ENCODE results near the gene CNKSR3.

The CNKSR3 gene

GRCh38 chr6:154352898-154353585 lies 157.4 kb downstream of the CNKSR3 start:
- no peak for TF ChIP-seq CTCF (IDR thresholded peaks at IDR 0.05; ENCODE audit: insufficient read depth, low read depth, low read length, missing control alignments)
- H3K4me3 ChIP-seq (ENCODE audit: low read length) = no peak overlapping the region
- no peak for DNase-seq (ENCODE audit: low read depth)

GRCh38 chr6:154350293-154350692 lies 160.2 kb downstream of the CNKSR3 start:
- H3K4me3 ChIP-seq (ENCODE audit: low read length) = no peak overlapping the region
- DNase-seq (ENCODE audit: low read depth) = no peak
- TF ChIP-seq CTCF (IDR thresholded peaks at IDR 0.05; ENCODE audit: insufficient read depth, low read depth, low read length, missing control alignments) = no peak

GRCh38 chr6:154347981-154348380 lies 162.5 kb downstream of the CNKSR3 start:
- DNase-seq (ENCODE audit: low read depth) = no peak
- TF ChIP-seq CTCF (IDR thresholded peaks at IDR 0.05; ENCODE audit: insufficient read depth, low read depth, low read length, missing control alignments) = no peak

GRCh38 chr6:154345811-154346210 lies 164.7 kb downstream of the CNKSR3 start:
- no peak for DNase-seq (ENCODE audit: low read depth)
- TF ChIP-seq CTCF (IDR thresholded peaks at IDR 0.05; ENCODE audit: insufficient read depth, low read depth, low read length, missing control alignments) = no peak
- no peak overlapping the region for H3K4me3 ChIP-seq (ENCODE audit: low read length)

More at GRCh38 chr6:154347981-154348380, 162.5 kb downstream of the CNKSR3 start:
- H3K4me3 ChIP-seq (ENCODE audit: low read length) = no peak overlapping the region

GRCh38 chr6:154343473-154344308 lies 166.8 kb downstream of the CNKSR3 start:
- H3K4me3 ChIP-seq (ENCODE audit: low read length) = peak overlapping the region; percentile 36
- peak; percentile 74 for TF ChIP-seq CTCF (IDR thresholded peaks at IDR 0.05; ENCODE audit: insufficient read depth, low read depth, low read length, missing control alignments)
- peak; percentile 86 for DNase-seq (ENCODE audit: low read depth)

GRCh38 chr6:154341871-154342270 lies 168.6 kb downstream of the CNKSR3 start:
- no peak for TF ChIP-seq CTCF (IDR thresholded peaks at IDR 0.05; ENCODE audit: insufficient read depth, low read depth, low read length, missing control alignments)
- peak; percentile 61 for DNase-seq (ENCODE audit: low read depth)
- H3K4me3 ChIP-seq (ENCODE audit: low read length) = no peak overlapping the region

Data from epithelial cell of esophagus (primary cell).